H1 (cell line): Measurements from ENCODE around the gene SLC1A2. TPM values are rescaled to one million over a fixed set of nuclear protein-coding genes. Genes with fewer than 3 reads are reported as not detected.
A peak's percentile ranks its signal among the peaks of the same experiment; 100 is the strongest.

Experiments used
- CTCF ChIA-PET: fragments of 300-600 bp; sonication (Branson Sonifier 250); formaldehyde crosslinking; loops from one replicate; lab custom pipeline; 2021; ENCODE audit not compliant: partially characterized antibody; lab: Charles Lee
- POLR2A ChIA-PET: fragments of 300-600 bp; sonication (Branson Sonifier 250); formaldehyde crosslinking; loops from one replicate; lab custom pipeline; 2021; ENCODE audit warnings: inconsistent platforms; ENCODE audit not compliant: partially characterized antibody; lab: Charles Lee
- DNase-seq, 2 experiments: peaks; one replicate each; pipeline versions ENCODE4 v3.0.0 to v3.0.0-alpha.2; 2010 to 2022; ENCODE audit warnings: low spot score in 2 of 2, low read depth in 1 of 2, mixed read lengths in 1 of 2
- FAIRE-seq: peaks from 2 replicates; lab custom pipeline; 2011; peaks lifted over from hg19 to GRCh38; lab: Jason Lieb, UNC
- H2AFZ ChIP-seq: 2 replicates; pipeline ENCODE4 v1.8.1; 2012; ENCODE audit warnings: low read length, inconsistent platforms
- H2AK5ac ChIP-seq: 2 replicates; pipeline ENCODE4 v1.6.1; 2013; ENCODE audit warnings: low read depth, low read length
- H2BK120ac ChIP-seq: replicated peaks from 2 replicates; pipeline ENCODE3; 2013; ENCODE audit warnings: low read depth, low read length, inconsistent platforms
- H2BK12ac ChIP-seq: 2 replicates; pipeline ENCODE4 v1.6.1; 2013; ENCODE audit warnings: low read depth, low read length
- H2BK15ac ChIP-seq: 2 replicates; pipeline ENCODE4 v1.6.1; 2013; ENCODE audit warnings: low read length
- H2BK20ac ChIP-seq: 2 replicates; pipeline ENCODE4 v1.6.1; 2013; ENCODE audit warnings: low read length
- H2BK5ac ChIP-seq: 2 replicates; pipeline ENCODE4 v1.6.1; 2013; ENCODE audit warnings: low read depth, low read length
- H3K14ac ChIP-seq: 2 replicates; pipeline ENCODE4 v1.6.1; 2013; ENCODE audit warnings: inconsistent platforms; ENCODE audit not compliant: insufficient read length
- H3K18ac ChIP-seq: 2 replicates; pipeline ENCODE4 v1.6.1; 2013; ENCODE audit warnings: low read length; ENCODE audit errors: extremely low read depth
- H3K23ac ChIP-seq: 2 replicates; pipeline ENCODE4 v1.6.1; 2013; ENCODE audit warnings: inconsistent platforms; ENCODE audit not compliant: insufficient read length
- H3K23me2 ChIP-seq: 2 replicates; pipeline ENCODE4 v1.6.1; 2013; ENCODE audit warnings: low read depth, low read length
- H3K27ac ChIP-seq: 2 replicates; pipeline ENCODE4 v1.6.1; 2011; ENCODE audit warnings: low read depth, low read length, inconsistent platforms
- H3K27me3 ChIP-seq, 4 experiments: replicated peaks in 1 of 4; 1 replicate in 1 of 4; 2 replicates in 3 of 4; pipeline versions ENCODE4 v1.6.1 to v1.8.1; 2011 to 2013; ENCODE audit warnings: low read length in 3 of 4, mild to moderate bottlenecking in 3 of 4, inconsistent platforms in 2 of 4, mixed read lengths in 2 of 4, moderate library complexity in 1 of 4; ENCODE audit not compliant: control insufficient read depth in 3 of 4, insufficient read depth in 3 of 4; ENCODE audit errors: extremely low read depth in 1 of 4
- H3K36me3 ChIP-seq, 4 experiments: 2 replicates each; pipeline versions ENCODE4 v1.6.1 to v1.8.1; 2011 to 2013; ENCODE audit warnings: mild to moderate bottlenecking in 4 of 4, low read length in 3 of 4, moderate library complexity in 2 of 4, control low read depth in 1 of 4, inconsistent platforms in 1 of 4; ENCODE audit not compliant: insufficient read depth in 4 of 4, control insufficient read depth in 2 of 4
- H3K4ac ChIP-seq: replicated peaks from 2 replicates; pipeline ENCODE3; 2013; ENCODE audit warnings: low read length, low read depth, mixed read lengths, inconsistent platforms; ENCODE audit not compliant: insufficient read length
- H3K4me1 ChIP-seq, 4 experiments: replicated peaks in 1 of 4; 1 replicate in 1 of 4; 2 replicates in 3 of 4; pipeline versions ENCODE4 v1.6.1 to v1.8.1; 2011 to 2013; ENCODE audit warnings: low read length in 3 of 4, inconsistent platforms in 2 of 4, mixed read lengths in 1 of 4; ENCODE audit not compliant: insufficient read depth in 4 of 4, control insufficient read depth in 3 of 4
- H3K4me2 ChIP-seq, 2 experiments: 2 replicates each; pipeline versions ENCODE4 v1.6.1 to v1.8.1; 2011 to 2013; ENCODE audit warnings: low read depth in 2 of 2, low read length in 2 of 2, control low read depth in 1 of 2, inconsistent platforms in 1 of 2, mild to moderate bottlenecking in 1 of 2; ENCODE audit not compliant: insufficient read depth in 1 of 2
- H3K4me3 ChIP-seq, 4 experiments: fragments of 200-600, 300-600 bp in 1 of 4; sonication (generic), shearing (Covaris generic), sonication (Bioruptor Twin) in 1 of 4; 2 replicates each; pipeline versions ENCODE4 v1.5.1 to v1.8.1; 2011 to 2016; ENCODE audit warnings: low read length in 4 of 4, low read depth in 3 of 4, control low read depth in 2 of 4, inconsistent platforms in 2 of 4, mild to moderate bottlenecking in 2 of 4, mixed read lengths in 1 of 4, moderate library complexity in 1 of 4; ENCODE audit not compliant: insufficient read depth in 2 of 4; ENCODE audit errors: extremely low read depth in 1 of 4
- H3K56ac ChIP-seq: replicated peaks from 2 replicates; pipeline ENCODE3; 2013; ENCODE audit warnings: low read depth, mild to moderate bottlenecking, mixed read lengths, low read length, inconsistent platforms; ENCODE audit not compliant: insufficient read length
- H3K79me1 ChIP-seq: 2 replicates; pipeline ENCODE4 v1.6.1; 2013; ENCODE audit warnings: low read depth, low read length, control low read depth
- H3K79me2 ChIP-seq, 2 experiments: 2 replicates each; pipeline versions ENCODE4 v1.6.1 to v1.8.1; 2012 to 2013; ENCODE audit warnings: low read length in 2 of 2, mild to moderate bottlenecking in 2 of 2, inconsistent platforms in 1 of 2; ENCODE audit not compliant: insufficient read depth in 2 of 2, control insufficient read depth in 1 of 2
- H3K9ac ChIP-seq, 4 experiments: replicated peaks in 1 of 4; 1 replicate in 1 of 4; 2 replicates in 3 of 4; pipeline versions ENCODE4 v1.6.1 to v1.8.1; 2011 to 2013; ENCODE audit warnings: low read depth in 3 of 4, low read length in 3 of 4, control low read depth in 2 of 4, mild to moderate bottlenecking in 2 of 4, moderate library complexity in 2 of 4, inconsistent platforms in 1 of 4; ENCODE audit errors: extremely low read depth in 1 of 4
- H3K9me3 ChIP-seq, 2 experiments: 2 replicates each; pipeline versions ENCODE4 v1.6.1 to v1.8.1; 2012 to 2013; ENCODE audit warnings: mild to moderate bottlenecking in 2 of 2, moderate library complexity in 2 of 2, control low read depth in 1 of 2, inconsistent platforms in 1 of 2, low read depth in 1 of 2, low read length in 1 of 2, mixed read lengths in 1 of 2; ENCODE audit not compliant: insufficient read depth in 2 of 2
- H4K20me1 ChIP-seq, 2 experiments: replicated peaks in 1 of 2; 2 replicates each; pipeline versions ENCODE3 to v1.8.1; 2011 to 2013; ENCODE audit warnings: inconsistent platforms in 2 of 2, low read length in 2 of 2, mild to moderate bottlenecking in 1 of 2; ENCODE audit not compliant: insufficient read depth in 2 of 2, control insufficient read depth in 1 of 2
- H4K5ac ChIP-seq: 2 replicates; pipeline ENCODE4 v1.6.1; 2013; ENCODE audit warnings: low read length, low read depth, mixed read lengths, inconsistent platforms; ENCODE audit not compliant: insufficient read length
- H4K8ac ChIP-seq: 2 replicates; pipeline ENCODE4 v1.8.0; 2013; ENCODE audit warnings: mild to moderate bottlenecking, moderate library complexity, low read length, inconsistent platforms; ENCODE audit not compliant: insufficient read depth; ENCODE audit errors: extremely low read depth
- H4K91ac ChIP-seq: replicated peaks from 2 replicates; pipeline ENCODE3; 2013; ENCODE audit warnings: low read length, mixed read lengths, inconsistent platforms; ENCODE audit not compliant: insufficient read length
- ASH2L ChIP-seq: fragments of 200-600, 300-600 bp; sonication (generic); IDR thresholded peaks from one replicate; pipeline ENCODE4 v1.7.1; 2017; ENCODE audit warnings: low read length
- CBX5 ChIP-seq: fragments of 300-800, 300-1000 bp; sonication (generic); IDR thresholded peaks from 2 replicates; pipeline ENCODE4 v1.7.1; 2016; ENCODE audit warnings: antibody characterized with exemption, low read length, low read depth
- CREB1 ChIP-seq: IDR thresholded peaks from 2 replicates; pipeline ENCODE4 v1.6.1; 2012; ENCODE audit warnings: inconsistent platforms
- EP300 ChIP-seq, 2 experiments: IDR thresholded peaks; 1 replicate in 1 of 2; 2 replicates in 1 of 2; pipeline ENCODE4 v1.6.1; 2011 to 2012; ENCODE audit warnings: low read depth in 2 of 2, low read length in 2 of 2, mild to moderate bottlenecking in 2 of 2, borderline replicate concordance in 1 of 2, inconsistent platforms in 1 of 2, moderate library complexity in 1 of 2
- EZH2 ChIP-seq: fragments of 200-600 bp; sonication (generic); IDR thresholded peaks from 2 replicates; pipeline ENCODE4 v1.7.1; 2012; ENCODE audit warnings: low read depth, mild to moderate bottlenecking, moderate library complexity, low read length, inconsistent platforms; ENCODE audit not compliant: severe bottlenecking
- SAP30 ChIP-seq: fragments of 300-600 bp; sonication (generic); IDR thresholded peaks from 2 replicates; pipeline ENCODE4 v1.7.1; 2012; ENCODE audit warnings: low read length, moderate library complexity, mild to moderate bottlenecking, inconsistent platforms; ENCODE audit not compliant: insufficient read depth, insufficient replicate concordance
- SIX5 ChIP-seq: IDR thresholded peaks from 2 replicates; pipeline ENCODE4 v1.6.1; 2011; ENCODE audit warnings: mild to moderate bottlenecking, low read depth, low read length
- YY1 ChIP-seq: IDR thresholded peaks from 2 replicates; pipeline ENCODE4 v1.6.1; 2011; ENCODE audit warnings: low read depth, mild to moderate bottlenecking, low read length
- WGBS, 2 experiments: shearing (Covaris generic) in 1 of 2; methylation state at CpG; one replicate each; pipeline versions ENCODE4 v1.1.6 to v1.1.7; 2013 to 2015; ENCODE audit warnings: low lambda C conversion rate in 2 of 2, mixed read lengths in 2 of 2, inconsistent platforms in 1 of 2, low coverage in 1 of 2, missing lambda C conversion rate in 1 of 2; ENCODE audit not compliant: insufficient replicate concordance in 2 of 2, insufficient coverage in 1 of 2, insufficient read length in 1 of 2; ENCODE audit errors: extremely low coverage in 1 of 2, missing lambda C conversion rate in 1 of 2; 5-methylcytosine and 5-hydroxymethylcytosine counted together
- polyA plus RNA-seq, 7 experiments: library from polyadenylated mRNA; depleted of rRNA in 3 of 7; stranded (reverse) in 5 of 7; unstranded in 2 of 7; fragments of >200 nt in 5 of 7; fragments of 200-250 nt in 2 of 7; gene quantifications; 1 replicate in 5 of 7; 2 replicates in 1 of 7; 4 replicates in 1 of 7; pipeline versions ENCODE4 v1.2.1 to v1.2.3, GENCODE V29; 2011 to 2013; ENCODE audit warnings: missing spikeins in 2 of 7, mixed read lengths in 2 of 7
- total RNA-seq: library from RNA; stranded (reverse); fragmentation: NEBNext Ultra II Directional; extraction: Animal tissue kit (Norgen Biotek cat#: 25700); gene quantifications from 2 replicates; pipeline ENCODE4 v1.2.1, GENCODE V29; 2021
- TF ChIP-seq, protein P1 (sequence below), 3 experiments: IDR thresholded peaks; 1 replicate in 2 of 3; 2 replicates in 1 of 3; pipeline versions ENCODE4 v1.5.1 to v1.6.1; 2011; ENCODE audit warnings: low read length in 3 of 3, mild to moderate bottlenecking in 3 of 3, inconsistent platforms in 2 of 3, low read depth in 1 of 3, moderate library complexity in 1 of 3; ENCODE audit not compliant: insufficient read depth in 1 of 3; ENCODE audit errors: control extremely low read depth in 1 of 3
- TF ChIP-seq, protein P2 (sequence below): IDR thresholded peaks from 2 replicates; pipeline ENCODE4 v1.6.1; 2012; ENCODE audit warnings: inconsistent platforms

The SLC1A2 gene
- total and polyA plus RNA-seq, 2 of the 8 experiments (the other 6 are each of a cell fraction or from before 2014, with no cell fraction given): 0.57 to 1.2 TPM

DNA sequence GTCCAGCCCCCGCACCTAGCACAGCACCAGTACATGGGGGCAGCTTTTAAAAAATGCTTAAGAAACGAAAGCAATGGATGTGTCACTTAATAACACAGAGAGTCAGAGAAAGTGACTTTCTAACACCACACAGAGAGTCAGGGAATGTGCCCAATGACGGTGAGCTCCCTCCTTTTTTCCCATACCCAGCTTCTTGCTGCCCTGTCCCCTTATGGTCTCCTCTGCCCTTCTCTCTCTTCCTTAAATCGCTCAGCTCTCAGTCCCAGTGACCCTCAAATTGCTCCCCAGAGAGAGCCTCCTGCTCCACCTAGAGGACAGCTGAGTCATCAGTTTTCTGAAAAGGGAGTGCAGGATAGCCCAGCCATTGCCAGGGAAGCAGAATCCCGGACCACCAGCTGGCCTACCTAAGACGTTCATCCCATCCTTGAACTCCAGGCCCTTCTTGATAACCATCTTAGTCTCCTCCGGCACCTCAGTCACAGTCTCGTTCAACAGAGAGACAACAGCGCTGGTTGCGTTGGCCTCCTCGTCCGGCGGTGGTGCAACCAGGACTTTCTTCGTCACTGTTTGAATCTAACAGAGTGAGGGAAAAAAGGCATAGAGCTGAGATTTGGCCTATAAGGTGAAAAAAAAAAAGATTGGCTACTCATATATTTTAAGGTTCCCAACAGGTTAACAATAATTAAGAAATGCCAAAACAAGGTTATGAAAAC lies 113.5 kb downstream of the SLC1A2 start:
- H3K4me2 ChIP-seq: no peak overlapping the region
- DNase-seq (peak; percentile 21 to 53), FAIRE-seq (peak; percentile 80)
- H2BK15ac ChIP-seq: no peak overlapping the region
- no peak overlapping the region for H3K4ac ChIP-seq
- no peak overlapping the region for H3K4me3 ChIP-seq
- CTCF ChIA-PET: interaction anchor here (0.6 to 4.0 kb wide), 34 partner anchors 10 to 469 kb away, joined by 3 to 36 read pairs (median 4); partner anchors contain the start of gene CD44
- H4K91ac ChIP-seq: no peak overlapping the region
- H3K56ac ChIP-seq: no peak overlapping the region
- H4K20me1 ChIP-seq: no peaks in the 10 kb centered on the region
- H3K23me2 ChIP-seq: no peaks in the 10 kb centered on the region
- no peak overlapping the region for H2BK5ac ChIP-seq
- H2BK20ac ChIP-seq: no peak overlapping the region
- WGBS, 2 experiments: 86% methylated on average over 14 of the region's 14 CpGs; no CpG with 5 or more reads in 1 of the 2 experiments
- POLR2A ChIA-PET: no interaction called here
- no peak overlapping the region for H3K14ac ChIP-seq
- H3K9ac ChIP-seq: no peak overlapping the region
- no peak overlapping the region for H3K23ac ChIP-seq
- H2AFZ ChIP-seq: no peak overlapping the region
- no peaks in the 10 kb centered on the region for H3K36me3 ChIP-seq
- H3K9me3 ChIP-seq: no peaks in the 10 kb centered on the region
- H3K27me3 ChIP-seq: no peaks in the 10 kb centered on the region
- no peak overlapping the region for H4K5ac ChIP-seq
- no peaks in the 10 kb centered on the region for H3K79me2 ChIP-seq
- no peak overlapping the region for H3K18ac ChIP-seq
- no peak overlapping the region for H3K27ac ChIP-seq
- H4K8ac ChIP-seq: no peak overlapping the region
- no peak overlapping the region for H2AK5ac ChIP-seq
- no peak overlapping the region for H2BK12ac ChIP-seq
- H3K79me1 ChIP-seq: no peaks in the 10 kb centered on the region
- H2BK120ac ChIP-seq: no peak overlapping the region
- H3K4me1 ChIP-seq: peaks cover 0 to 2% (median 0%) of the 10 kb centered on the region in 4 experiments; a peak in 1 of 7 replicates
- TF ChIP-seq ASH2L: no peak
- no peak for TF ChIP-seq EZH2
- TF ChIP-seq, protein P1, sequence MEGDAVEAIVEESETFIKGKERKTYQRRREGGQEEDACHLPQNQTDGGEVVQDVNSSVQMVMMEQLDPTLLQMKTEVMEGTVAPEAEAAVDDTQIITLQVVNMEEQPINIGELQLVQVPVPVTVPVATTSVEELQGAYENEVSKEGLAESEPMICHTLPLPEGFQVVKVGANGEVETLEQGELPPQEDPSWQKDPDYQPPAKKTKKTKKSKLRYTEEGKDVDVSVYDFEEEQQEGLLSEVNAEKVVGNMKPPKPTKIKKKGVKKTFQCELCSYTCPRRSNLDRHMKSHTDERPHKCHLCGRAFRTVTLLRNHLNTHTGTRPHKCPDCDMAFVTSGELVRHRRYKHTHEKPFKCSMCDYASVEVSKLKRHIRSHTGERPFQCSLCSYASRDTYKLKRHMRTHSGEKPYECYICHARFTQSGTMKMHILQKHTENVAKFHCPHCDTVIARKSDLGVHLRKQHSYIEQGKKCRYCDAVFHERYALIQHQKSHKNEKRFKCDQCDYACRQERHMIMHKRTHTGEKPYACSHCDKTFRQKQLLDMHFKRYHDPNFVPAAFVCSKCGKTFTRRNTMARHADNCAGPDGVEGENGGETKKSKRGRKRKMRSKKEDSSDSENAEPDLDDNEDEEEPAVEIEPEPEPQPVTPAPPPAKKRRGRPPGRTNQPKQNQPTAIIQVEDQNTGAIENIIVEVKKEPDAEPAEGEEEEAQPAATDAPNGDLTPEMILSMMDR (IDR thresholded peaks at IDR 0.05; ENCODE audit: control extremely low read depth in 1 of 3, insufficient read depth in 1 of 3, low read depth in 1 of 3, low read length in 3 of 3): peak; percentile 48 to 81 (median 68)
- TF ChIP-seq CBX5: no peak
- TF ChIP-seq CREB1: peak; percentile 56
- TF ChIP-seq, protein P2, sequence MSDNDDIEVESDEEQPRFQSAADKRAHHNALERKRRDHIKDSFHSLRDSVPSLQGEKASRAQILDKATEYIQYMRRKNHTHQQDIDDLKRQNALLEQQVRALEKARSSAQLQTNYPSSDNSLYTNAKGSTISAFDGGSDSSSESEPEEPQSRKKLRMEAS: no peak
- peak; percentile 56; the same call in 1 of the 2 replicates for TF ChIP-seq YY1
- TF ChIP-seq SAP30: no peak
- TF ChIP-seq SIX5: no peak
- no peak for TF ChIP-seq EP300 (IDR thresholded peaks at IDR 0.05; ENCODE audit: borderline replicate concordance in 1 of 2, low read depth in 2 of 2, low read length in 2 of 2)
